Stimulated activated CD4-positive, alpha-beta T cell treated with anti-CD3 and anti-CD28 coated beads, Interleukin-4, amount 100 ng/mL, for 48 hours (primary cell): Measurements from ENCODE around the gene SOX18.

Experiments
- DNase-seq, 2 donors: peaks; one replicate each; pipeline ENCODE4 v3.0.0-alpha.2; 2020; ENCODE audit warnings: low read depth in 2 of 2

Gene SOX18

DNA sequence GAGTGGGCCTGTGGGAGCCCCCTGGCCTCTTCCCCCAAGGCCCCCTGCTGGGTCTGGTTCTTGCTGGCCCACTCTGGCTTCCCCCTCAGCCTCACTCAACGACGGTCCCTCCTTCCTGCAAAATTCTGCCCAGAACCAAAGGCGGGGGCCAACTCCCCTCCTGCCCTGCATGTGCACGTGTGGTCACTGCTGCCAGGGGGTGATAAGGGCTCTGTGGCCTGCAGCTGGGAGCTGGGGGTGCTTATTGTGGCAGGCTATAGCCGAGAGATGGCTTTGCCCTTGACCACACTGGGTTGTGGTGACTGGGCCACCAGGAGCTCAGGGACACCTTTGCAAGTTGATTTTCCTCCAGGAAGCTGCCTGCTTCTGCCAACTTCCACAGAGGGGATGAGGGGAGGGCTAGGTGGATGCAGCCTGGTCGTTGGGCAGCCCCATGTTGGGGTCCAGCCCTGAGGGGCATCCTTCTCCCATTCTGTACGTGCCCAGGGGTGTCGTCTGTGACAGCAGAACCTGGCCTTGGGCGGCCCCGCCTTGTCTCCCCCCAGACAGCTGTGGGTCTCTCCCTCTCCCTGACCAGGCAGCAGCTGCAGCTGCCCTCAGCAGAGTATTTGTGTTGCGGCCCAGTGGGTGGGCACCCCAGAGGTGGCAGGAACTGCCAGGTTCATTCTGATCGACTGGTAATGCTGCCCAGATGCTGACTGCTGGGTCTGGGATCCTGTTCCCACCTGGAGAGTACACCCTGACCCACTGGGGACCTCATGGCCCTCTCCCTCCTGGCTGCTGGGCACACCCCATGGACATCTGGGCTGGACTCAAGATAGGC, 19.2 kb upstream of the SOX18 start:
- no peak for DNase-seq

DNA sequence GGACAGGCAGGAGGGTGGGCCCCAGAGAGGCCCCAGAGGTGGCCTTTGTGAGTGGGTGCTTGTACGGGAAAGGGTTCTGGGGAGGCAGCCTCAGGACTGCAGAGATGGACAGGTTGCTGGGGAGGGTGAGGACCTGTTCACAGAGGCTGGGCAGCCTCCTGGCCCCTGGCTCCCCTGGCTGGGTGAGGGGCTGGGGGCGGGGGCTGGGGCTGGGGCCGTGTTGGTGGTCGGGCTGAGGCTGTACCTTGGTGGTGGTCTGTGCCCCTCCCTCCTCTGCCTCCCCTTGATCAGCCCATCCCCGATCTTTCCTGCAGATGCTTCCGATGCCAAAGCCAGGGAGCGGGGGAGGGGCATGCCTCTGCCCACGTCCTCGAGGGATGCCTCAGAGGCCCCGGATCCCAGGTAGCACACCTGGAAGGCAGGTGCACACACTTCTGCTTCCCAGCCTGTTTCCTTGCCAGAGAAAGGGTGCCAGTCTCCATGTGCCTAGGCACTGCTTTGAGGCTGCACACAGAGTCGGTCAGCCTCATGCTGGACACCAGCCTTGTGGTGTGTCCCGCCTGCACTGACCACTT, 18.4 kb upstream of the SOX18 start:
- no peak for DNase-seq

DNA sequence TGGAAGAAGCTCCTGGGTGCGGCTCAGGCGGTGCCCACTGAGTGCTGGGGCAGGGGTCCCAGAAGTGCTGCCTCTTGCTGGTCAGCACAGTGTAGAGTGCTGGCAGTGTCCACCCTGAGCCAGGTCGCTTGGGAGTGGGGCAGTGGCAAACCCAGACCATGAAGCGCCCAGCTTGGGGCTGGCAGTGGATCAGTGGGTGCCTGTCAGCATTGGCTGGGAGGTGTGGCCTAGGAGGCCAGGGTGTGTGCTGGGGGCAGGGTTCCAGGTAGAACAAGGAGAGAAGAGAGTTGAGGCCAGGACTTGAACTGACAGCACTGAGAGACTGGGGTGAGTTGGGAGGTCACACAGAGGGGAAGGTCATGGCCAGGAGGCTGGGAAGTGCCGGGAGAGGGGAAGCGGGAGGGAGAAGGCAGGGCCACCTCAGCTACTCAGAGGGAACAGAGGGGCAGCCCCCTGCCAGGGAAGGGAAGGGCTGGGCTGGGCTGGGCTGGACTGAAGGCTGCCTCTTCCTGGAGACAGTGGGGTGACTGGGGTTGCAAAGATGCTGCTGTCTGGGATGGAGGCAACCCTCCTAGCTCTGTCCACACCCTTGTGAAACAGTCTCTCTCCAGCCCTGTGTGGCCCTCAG, 17.7 kb upstream of the SOX18 start:
- DNase-seq, result no peak

DNA sequence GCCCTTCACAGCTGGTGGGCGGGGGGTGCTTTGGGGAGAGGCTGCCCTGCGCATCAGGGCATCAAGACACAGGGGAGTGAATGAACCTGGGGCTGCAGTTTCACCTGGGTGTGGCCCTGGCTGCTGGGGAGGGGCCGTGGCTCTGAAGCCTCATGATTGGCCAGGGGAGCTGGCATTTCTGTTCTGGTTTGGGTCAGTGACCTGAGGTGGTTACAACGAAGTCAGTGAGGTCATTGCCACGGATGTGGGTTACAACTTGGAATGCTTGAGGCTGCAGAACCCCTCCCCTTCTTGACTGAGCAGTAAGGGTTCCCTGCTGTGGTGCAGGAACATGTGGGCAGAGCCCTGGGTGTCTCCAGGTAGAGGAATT, 16.5 kb upstream of the SOX18 start:
- DNase-seq, result peak in 1 of 2 donors; percentile 55

DNA sequence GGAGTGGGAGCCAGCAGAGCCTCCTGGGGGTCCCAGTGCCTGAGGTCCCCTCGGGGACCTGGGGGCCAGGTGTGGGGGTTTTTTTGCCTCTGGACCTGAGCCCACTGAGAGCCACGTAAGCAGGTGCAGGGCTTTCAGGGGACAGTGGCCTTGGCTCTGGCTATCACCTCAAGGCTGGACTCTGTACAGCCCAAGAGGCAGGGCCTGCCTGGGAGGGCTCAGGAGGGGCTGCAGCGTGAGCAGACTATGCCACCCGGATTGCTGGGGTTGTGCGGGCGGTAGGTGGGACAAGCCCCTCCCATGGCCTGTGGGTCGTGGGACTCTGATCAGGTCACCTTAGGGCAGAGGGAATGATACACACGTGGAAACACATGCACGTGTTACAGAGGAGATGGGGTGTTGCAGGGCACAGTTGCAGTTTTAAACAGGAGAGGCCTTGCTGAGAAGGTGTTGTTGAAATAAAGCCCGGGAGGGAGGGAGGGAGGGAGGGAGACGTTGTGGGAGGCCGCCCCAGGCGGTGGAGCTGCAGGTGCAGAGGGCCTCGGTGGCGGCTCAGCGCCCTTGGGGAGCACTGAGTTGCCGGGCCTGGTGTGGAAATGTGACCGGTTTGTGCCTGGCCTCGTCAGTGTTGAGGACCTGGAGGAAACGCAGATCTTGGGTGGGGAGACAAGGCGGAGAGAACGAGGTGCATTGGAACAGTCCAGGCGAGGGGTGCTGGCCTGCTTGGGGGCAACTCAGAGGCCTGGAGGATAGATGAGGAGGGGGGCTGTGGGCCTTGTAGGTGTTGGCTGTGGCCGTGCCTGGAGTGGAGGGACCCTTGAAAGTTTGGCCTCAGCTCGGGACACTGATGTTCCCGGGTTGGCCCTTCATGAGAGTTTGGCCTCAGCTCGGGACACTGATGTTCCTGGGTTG, 15.9 kb upstream of the SOX18 start:
- no peak for DNase-seq

DNA sequence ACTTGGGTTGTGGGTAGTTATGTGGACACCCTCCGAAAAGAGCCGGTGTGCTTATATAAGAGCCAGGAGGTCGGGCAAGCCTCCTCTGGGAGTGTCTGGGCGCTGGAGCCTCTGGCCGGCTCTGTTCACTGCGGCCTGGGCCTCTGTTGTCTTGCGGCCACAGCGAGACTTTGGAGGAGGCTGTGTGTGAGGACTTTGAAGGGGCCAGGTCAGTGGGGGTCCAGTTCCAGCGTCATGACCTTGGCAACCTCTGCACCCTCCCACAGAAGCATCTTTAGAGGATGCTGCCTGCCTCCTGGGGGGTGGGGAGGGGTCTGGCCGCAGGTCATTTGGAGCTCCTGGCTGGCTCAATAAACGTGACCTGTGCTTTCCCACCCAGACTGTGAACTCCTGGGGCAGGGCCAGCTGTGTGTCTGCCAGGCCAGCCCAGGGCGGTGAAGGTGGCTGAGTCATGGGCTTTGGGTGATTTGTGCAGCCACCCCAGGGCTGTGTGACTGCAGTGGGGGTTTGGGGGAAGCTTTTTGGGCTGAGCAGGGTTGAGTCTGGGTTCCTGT, 14.8 kb upstream of the SOX18 start:
- no peak for DNase-seq

DNA sequence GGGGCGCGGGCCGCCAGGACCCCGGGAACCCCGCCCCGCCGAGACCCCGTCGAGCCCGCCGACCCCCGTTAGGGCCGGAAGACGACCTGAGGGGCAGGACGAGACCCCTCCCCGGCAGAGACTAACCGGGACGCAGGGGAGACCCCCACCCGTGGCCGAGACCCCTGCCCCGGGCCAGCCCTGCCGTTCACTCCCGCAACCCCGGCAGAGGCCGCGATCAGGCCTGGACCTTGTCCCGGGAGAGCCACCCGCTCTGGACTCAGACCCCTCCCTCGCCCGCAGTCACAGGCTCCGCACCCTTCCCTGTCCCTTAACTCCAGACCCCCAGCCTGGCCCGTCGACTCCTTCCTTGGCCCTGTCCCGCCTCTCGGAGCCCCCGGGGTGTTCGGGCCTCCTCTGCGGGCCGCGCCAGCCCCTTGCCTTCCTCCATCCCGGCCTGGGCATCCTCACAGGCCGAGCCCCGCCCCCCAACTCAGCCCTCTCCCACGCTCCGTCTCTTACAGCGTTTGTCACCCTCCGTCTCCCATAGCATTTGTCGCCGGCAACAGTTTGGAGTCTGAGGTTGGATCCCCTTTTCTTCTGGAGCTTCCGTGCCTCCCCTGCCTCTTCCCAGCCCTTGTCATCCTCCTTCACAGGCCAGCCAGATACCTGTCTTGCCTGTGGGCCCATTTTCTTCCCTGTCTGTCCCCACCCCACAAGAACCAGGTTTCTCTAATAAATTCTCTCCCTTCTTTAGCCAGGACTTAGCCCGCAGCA, 14.1 kb upstream of the SOX18 start:
- peak in 1 of 2 donors; percentile 52 for DNase-seq

DNA sequence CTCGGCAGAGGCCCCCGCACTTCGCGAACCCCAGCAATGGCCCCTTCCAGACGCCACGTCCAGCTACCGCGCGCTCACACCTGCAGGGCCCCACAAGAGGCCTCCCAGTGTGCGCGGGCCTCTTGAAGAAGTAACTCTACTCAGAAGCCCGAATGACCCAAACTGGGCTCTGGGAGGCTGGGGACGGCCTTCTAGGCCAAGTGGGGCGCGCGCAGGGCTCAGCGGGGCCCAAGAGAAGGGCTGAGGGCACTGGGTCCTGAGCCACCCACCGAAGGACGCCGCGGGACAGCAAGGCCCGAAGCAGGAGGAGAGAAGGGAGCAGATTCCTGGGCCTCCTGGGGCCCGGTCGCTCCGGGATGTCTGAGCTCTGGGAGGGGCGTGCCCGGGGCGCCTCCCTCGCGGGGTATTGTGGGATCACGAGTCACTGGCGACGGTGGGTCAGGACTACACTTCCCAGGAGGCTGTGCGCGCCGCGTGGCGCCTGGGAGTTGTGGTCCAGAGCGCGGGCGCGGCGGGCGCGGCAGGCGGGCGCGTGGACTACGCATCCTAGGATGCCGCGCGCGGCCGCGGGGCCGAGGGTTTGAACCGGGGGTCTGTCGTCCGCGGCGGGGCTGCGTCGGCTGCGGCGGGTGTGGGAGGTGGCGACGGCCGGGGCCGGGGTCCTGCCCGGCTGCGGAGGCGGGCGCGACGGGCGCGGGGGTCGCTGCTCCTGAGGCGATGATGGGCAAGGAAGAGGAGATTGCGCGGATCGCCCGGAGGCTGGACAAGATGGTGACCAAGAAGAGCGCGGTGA, 13.4 kb upstream of the SOX18 start, which contains the start of gene TCEA2:
TCEA2 (plus strand) TSS at position 603 of the 793 bp plus-strand sequence; CDS start at position 718, 115 bp downstream.
- DNase-seq, result peak; percentile 92 to 95

DNA sequence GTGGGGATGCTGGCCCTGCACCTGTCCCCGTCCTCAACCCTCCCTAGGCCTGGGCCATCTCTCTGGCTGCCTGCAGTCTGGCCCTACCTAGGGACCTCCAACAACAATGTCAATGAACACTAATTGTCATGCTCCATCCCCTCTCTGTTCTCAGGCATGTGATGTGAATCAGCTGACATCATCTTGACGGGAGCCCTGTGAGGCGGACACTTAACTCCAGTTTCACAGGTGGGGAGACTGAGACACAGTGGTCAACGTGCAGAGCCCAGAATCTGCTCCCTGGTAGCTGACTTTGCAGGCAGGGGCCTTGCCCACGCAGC, 12.8 kb upstream of the SOX18 start:
- DNase-seq, result no peak

DNA sequence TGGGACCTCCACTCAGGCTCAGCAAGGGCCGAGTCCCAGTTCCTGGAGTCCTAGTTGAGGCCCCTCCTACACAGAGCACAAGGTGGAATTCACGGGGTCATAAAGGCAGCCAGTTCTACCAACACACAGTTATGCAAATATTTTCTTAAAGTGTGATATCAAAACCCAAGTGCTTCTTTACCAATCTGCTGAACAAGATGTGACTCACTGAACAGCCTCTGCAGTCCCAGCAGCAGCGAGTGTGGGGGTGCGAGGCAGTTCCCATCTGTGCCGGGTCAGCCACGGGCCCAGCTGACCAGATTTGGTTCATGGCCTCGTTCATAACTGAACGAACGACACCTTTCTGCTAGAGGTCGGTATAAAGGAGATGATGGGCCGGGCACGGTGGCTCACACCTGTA, 9.1 kb upstream of the SOX18 start:
- DNase-seq, result no peak

DNA sequence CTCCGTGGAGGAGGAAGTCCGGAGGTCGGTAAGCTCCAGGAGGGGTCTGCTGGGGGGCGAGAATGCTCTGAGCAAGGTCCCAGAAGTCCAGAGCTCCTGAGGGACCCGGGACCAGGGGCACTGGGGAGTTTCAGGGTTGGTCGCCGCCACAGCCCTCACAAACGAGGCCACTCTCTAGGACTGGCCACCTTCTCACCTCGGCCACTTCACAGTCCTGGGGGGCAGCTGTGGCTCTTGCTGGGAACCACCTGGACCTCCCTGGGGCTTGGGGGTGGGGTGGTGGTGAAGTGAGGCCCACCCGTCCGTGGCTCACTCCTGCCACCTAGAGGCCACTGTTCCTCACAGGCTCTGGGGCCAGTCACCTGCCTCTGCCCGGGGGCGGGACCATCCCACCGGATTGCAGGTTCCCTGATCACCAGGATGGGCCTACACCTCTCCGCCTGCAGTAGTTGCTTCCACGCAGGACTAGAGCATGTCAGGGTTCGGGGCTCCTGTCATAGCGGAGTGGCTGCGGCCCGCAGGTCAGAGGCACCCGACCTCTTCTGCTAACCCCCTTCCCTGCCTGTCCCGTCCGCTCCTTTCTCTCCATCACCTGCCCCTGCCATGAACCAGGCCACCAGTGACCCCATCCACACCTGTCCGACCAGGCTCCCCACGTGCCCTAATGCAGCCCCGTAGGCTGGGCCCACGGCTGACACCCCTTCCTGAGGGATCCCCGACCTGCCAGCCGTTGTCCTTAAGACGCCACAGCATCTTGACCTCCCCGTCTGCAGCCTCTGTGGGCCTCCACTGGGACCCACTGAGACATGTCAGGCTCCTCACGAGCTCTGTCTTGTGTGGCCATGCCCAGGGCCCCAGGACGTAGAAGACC, 8.4 kb upstream of the SOX18 start:
- DNase-seq, result peak; percentile 82 to 91

DNA sequence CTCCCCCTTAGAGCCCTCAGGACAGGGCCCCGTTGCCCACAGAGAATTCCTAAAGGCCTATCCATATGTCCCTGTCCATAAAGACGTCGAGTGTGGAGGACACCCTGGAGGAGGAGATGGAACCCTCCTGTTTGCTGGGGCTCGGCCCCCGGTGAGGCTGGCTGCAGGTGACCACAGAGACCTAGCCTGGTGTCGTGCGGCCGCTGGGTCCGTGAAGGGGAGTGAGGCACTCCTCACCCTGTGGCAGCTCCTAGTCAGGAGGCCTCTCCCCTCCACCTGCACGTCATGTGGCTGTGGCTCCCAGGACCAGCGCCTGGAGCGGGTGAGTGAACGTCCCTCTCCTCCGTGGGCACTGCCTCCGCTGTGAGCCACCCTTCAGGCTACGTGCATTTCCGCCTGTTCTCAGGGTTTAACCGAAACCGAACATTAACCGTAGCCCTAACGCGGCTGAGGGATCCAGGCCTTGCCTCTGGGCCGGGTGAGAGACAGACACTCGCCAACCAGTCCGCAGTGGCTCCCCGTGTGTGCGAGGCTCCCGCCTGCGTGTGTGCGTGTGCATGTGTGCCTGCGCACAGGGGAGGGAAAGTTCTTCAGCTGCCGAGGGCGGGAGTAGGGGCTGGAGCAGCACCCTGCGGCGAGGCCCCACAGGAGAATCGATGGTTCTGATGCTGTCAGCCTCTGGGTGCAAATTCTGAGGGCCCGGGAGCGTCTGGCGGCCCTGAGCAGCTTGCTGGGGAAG, 7.6 kb upstream of the SOX18 start:
- no peak for DNase-seq

DNA sequence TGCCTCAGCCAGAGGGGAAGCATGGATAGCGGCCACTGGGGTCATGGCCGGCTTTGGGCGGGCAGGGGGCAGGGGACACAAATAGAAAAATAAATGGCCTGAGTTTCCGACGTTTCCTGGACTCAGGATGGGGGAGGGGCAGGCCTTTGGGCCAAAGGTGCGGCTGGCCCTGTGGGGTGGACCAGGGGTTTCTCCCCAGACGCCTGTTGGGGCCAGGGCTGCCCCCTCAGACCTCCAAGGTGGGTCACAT, 7.1 kb upstream of the SOX18 start:
- DNase-seq, result no peak

DNA sequence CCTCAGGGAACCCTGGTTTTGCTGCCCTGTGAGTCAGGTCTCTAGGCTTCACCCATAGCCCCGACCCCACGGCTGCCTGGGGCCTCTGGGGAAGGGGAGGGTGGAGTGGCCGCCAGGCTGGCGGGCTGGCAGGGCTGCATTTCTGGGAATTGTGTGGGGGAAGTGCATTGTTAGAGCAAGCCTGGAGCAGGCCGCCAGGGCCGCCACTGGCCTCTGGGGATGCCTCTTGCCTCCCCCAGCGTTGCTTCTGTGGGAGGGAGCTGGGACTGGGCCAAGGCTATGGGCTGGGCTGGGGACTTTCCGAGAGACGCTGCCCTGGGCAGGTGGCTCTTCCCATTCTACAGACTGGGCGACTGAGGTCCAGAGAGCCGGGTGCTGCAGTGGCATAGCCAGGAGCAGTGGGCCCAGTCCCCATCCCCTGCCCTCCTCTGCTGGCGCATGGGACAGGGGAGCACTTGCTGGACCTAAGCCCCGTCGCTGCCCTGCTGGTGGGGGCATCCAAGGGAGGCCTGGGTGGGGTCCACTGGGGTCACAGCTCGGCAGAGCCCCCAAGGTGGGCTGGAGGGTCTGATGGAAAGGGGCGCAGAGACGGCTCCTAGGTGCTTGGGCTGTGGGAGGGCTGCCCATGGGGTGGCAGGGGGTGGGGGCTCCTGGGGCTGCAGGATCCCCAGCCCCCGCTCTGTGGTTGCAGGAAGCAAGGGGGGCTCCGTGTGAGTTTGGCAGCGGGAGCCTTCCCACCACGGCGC, 6.6 kb upstream of the SOX18 start:
- DNase-seq, result no peak

DNA sequence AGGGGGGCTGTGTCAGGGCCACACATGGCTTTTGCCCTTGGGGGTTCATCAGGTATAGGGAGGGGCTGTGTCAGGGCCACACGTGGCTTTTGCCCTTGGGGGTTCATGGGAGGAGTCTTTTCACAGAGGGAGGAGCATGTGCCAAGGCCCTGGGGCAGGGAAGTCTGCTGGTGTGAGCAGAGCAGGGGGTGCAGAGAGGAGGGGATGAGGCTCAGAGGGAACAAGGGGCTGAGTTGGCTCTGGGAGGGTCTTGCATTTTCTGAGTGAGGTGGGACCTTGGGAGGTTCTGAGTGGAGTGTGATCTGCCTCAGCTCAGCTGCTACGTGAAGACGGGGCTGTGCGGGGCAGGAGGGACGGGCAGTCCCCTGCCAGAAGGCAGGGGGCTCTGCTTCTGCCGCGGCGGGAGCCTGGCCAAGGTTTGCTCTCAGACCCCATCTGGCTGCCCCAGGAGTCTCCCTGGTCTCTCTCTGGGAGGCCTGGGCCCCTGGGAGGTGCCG, 6.0 kb upstream of the SOX18 start:
- no peak for DNase-seq

DNA sequence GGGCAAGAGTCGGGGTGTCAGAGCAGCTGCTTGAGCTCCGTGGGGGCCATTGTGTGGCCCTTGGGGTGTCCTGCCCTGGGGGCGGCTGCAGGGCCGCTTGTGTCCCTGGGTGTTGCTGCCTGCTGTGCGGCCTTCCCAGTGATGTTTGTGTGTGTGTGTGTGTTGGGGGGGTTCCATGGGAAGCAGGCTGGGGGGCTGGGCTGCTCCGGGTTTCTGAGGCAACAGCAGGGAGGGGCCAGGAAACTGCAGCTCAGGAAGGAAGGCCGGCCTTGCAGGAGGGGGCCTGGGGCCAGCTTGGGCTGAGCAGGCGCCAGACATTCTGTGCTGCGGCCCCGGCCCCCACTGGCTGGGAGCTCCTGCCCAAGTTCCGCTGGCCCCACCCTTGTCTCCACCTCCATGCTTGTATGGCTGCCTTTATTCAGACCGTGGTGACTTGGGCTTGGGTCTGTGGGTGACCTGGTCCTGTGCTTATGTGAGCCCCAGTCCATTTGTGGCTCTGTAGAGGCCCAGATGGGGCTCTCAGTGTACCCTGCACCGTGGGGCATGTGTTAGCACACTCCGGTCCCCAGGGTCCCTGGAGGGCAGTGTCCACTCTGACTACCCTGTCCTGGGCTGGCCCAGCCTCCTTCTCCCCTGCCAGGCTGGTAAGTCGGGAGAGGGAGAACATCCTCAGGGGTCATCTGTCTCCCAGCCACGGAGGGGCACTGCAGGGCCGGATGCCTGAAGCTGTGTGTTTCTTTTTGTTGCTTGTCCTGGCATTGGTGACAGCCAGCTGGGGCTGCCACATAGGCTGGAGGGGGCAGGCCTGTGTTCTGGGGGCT, 4.6 kb upstream of the SOX18 start:
- DNase-seq, result no peak
